Measurements from ENCODE around the gene MIF4GD.
"Not testable (repeated sequence)": the region's sequence is repeated elsewhere in the genome, so short reads cannot be mapped to it uniquely, and the experiment has no call there.

The MIF4GD gene

DNA sequence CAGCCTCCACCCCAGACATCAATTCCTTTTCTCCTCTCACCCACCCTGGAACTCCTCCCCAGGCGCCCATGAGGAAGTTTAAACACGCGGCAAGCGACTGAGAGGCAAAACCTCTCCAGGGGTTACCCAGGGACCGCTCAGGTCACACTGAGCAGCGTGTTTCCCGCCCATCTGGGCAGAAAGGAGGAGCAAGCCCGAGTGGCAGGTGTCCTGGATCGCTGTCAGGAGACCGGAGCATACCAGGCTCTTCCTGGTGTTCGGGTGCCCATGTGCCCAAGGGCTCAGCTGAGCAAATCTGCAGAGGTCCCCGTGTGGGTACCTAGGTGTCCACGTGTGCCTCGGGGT lies 17.7 kb upstream of the MIF4GD start:
- no peak for DNase-seq

DNA sequence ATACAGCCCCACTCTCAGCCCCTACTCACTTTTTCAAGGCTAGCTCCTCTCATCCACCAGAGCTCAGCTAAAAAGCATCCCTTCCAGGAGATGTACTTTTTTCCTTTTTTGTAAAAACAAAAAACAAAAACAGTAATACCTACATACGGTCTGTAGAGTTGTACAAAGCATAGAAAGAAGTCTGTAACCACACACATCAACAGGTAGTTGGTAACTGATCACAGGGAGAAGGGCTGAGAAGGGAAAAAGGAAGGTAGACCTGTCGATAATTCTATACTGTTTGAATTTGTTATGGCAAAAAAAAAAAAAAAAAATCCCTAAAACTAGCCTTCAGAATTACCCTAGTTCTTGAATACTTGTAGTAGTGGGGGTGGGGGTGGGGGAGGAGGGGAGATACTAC lies 17.3 kb upstream of the MIF4GD start:
- no peak for DNase-seq

DNA sequence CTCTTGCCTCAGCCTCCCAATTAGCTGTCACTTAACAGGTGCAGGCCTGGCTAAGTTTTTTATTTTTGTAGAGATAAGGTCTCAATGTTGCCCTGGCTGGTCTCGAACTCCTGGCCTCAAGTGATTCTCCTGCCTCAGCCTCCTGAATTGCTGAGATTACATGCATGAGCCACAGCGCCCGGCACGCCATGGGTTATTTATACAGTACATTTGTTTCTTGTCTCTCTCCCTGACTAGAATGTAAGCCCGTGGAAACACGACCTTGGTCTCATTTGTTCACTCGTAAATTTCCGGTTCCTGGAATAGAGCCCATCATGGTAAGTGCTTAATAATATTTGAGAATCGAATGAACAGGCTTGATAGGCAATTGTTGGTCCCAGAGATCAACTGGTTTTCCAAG lies 16.2 kb upstream of the MIF4GD start:
- no peak for DNase-seq

DNA sequence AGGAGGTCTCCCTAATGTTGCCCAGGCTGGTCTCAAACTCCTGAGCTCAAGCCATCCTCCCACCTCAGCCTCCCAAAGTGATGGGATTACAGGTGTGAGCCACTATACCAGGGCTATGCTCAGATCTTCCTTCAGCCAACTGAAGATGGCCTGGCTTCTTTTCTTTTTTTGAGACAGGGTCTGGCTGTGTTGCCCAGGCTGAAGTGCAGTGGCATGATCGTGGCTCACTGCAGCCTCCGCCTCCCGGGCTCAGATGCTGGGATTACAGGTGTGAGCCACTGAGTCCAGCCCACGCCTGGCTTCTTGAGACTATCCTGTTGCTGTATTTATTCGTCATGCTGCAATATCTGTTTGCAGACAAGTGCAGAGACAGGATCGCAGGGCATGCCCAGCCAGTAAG lies 14.1 kb upstream of the MIF4GD start:
- DNase-seq = no peak

DNA sequence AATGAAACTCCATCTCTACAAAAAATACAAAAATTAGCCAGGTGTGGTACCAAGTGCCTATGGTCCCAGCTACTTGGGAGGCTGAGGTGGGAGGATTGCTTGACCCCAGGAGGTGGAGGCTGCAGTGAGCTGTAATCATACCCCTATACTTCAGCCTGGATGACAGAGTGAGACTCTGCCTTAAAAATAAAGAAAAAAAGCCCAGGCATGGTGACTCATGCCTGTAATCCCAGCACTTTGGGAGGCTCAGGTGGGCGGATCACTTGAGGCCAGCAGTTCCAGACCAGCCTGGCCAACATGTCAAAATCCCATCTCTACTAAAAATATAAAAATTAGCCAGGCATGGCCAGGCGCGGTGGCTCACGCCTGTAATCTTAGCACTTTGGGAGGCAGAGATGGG lies 9.2 kb upstream of the MIF4GD start:
- not testable (repeated sequence) for DNase-seq

DNA sequence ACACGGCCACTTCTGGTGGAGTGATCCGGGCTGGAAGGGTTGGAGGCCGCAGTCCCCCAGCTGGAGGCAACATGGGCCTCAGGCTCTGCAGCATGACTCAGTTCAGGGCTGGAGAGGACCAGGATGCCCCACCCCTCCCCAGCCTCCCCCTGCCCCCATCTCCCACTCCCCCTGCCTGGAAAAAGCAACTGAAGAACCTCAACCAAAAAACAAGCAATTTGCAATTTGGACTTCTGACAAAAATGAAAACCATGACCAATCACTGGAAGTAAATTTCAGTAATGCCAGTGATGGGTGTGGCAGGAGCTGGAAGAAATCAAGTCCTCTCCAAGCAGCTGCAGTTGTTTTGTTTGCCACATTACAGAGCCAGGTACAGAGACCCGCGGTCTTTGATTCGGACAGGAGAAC lies 6.6 kb upstream of the MIF4GD start:
- peak; percentile 64 for DNase-seq

DNA sequence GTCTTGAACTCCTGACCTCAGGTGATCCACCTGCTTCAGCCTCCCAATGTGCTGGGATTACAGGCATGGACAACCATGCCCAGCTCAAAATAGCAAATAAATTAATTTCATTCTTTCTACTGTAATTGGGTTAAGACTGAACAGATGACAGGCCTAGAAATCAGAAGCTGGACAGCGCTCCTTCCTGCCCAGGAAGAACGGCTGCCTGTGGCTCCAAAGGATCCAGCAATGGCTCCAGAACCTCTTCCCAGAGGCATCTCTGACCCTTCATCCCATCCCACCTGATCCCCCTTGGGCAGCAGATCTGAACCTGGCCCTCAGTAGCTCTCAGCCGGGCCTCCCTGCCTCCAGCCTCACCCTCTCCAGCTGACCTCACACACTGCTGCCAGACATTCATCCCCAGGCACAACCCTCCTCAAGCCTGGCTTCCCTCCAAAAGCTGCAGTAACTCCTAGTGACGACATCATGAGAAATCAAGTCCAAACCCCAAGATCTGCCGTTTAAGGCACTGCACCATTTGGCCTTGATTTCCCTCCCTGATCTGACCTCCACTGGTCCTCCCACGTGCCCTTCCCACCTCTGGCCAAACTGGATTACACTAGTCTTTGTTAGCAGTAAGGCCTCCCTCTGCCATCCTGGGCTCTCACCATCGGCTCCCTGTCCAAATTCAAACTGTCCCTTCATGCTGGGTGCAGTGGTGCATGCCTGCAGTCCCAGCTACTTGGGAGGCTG lies 3.1 kb upstream of the MIF4GD start:
- peak; percentile 49 for DNase-seq

DNA sequence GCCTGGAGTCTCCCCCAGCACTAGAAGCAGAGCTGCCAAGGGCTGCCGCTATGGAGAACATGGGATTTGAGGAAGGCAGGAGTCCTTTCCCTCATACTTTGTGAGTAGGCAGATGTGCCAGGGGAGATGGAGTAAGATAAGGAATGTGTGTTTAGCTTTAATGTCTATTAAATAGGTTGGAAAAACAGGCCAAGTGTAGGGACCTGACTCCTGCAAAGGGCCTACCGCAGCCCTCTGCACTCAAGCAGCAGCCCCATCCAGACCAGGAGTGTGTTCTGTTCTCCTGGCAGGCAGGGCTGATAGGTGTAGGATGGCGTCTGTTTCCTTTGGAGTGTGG lies 1.8 kb upstream of the MIF4GD start:
- DNase-seq = no peak

DNA sequence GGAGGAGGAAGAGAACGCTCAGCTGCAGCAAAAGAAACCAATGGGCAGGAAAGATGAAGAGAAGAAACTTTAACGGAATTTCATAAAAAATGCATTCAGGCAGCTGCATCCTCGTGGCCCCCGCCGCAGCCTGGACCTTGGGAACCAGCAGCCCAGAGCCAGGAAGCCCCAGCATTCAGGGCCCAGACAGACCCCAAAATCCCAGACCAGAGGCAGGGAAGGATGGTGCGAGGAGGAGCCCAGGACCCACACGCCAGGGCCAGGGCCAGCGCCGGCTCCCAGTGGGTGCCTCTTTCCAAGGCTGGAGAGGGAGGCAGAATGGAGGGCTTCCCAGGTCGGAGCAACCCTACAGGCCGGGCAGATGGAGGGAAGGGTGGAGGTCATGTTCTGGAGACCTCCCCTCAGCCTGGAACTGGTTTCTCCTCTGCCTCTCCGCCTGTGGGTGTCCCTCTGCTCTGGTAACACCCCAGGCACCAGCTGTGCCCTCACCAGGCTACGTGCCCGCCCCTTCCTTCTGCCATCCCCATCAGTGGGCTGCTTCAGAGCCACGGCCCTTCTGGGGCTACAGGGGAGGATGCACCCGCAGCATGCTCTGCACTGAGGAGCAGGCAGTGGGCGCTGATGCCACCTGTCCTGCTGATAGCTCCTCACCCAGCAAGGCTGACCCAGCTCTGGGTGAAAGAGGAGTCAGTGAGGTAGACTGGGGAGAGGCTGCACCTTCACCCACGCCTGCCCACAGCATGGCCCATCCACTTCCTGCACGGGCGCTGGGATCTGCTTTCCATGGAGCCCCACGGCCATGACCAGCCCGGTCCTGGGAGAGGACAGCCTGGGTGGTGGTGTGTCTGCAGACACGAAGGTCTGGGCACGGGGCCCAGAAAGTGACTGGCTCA lies 1.2 kb upstream of the MIF4GD start:
- DNase-seq = peak; percentile 15

DNA sequence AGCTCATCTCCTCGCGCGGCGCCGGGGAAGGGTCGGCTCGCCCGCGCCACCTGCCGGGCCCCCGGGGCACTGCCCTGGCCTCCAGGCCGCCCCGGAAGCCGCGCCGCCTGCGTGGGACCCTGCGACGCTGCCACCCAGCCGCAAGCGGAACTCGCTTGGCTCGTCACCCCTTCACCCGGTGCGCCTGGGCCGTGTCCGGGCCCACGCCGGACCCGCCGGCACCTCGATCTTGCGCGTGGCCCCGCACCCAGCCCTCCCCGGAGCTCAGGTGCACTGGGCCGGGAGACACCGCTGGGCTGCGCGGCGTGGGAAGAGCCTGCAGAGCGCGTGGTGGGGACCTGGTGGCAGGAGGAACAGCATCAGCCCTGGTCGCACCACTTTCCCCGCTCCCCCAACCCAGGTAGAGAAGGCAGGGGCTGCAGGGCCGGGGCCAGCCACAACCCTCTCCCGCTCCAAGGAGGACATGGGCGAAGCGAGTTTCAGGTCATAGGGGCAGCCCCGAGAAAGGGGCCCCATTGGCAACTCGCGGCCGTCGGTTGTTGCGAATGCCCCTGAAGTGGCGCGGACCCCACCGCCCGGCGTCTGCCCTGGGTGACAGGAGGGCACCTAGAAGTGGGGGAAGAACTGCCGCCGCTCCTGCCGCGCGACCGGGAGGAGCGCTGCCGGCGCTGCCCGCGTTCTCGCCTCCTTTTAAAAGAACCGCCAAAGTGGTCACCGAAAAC lies 363 bp upstream of the MIF4GD start:
- peak; percentile 73 for DNase-seq

DNA sequence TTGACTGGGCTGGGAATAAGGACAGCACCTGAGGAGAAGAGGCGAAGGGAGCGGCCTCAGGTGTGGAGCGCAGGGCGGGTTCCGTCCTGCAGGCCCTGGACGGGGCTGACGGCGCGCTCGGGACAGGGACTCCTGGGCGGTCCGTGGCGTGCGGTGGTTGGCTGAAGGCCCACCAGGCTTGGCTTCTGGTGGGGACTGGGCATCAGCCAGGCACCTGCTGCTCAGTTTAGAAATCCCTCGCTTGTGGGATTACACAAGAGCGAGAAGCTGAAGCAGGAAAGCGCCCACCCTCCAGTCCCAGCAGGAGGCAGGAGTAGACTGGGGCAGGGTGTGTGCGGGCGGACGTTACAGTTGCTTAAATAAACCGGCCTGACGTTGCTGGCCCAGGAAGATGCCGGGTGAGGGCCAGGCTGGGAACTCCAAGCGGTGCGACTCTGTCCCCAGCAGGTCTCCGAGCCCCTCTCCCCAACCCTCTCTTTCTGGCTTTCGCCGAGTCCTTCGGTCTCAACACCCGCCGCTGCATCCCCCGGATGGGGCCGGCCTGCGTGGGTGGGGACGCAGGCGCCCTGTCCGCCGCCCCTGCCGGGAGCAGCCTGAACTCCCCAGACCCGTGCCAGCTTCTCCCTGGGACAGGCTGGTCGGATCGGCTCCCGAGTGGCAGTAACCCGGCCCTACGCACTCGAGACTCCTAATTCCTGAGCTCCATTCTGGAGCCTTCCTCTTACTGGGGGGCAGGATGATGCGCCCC lies 639 bp downstream of the MIF4GD start:
- peak; percentile 57 for DNase-seq

DNA sequence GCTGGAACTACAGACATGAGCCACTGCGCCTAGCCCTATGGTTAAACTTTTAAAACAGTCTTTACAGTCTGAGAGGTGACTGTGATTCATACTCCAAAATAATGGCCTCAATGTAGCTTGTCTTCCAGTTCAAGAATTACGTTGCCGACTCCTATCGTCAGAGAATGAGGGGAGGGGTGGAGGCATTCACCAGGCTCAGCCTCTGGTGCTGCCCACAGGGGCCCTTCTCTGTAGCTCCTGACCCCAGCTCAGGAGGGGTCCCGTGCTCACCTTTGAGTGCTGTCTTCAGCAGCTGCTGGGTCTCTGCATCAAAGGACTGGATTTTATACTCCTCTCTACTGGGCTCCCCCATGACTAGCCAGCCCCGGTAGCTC lies 1.2 kb downstream of the MIF4GD start:
- no peak for DNase-seq

DNA sequence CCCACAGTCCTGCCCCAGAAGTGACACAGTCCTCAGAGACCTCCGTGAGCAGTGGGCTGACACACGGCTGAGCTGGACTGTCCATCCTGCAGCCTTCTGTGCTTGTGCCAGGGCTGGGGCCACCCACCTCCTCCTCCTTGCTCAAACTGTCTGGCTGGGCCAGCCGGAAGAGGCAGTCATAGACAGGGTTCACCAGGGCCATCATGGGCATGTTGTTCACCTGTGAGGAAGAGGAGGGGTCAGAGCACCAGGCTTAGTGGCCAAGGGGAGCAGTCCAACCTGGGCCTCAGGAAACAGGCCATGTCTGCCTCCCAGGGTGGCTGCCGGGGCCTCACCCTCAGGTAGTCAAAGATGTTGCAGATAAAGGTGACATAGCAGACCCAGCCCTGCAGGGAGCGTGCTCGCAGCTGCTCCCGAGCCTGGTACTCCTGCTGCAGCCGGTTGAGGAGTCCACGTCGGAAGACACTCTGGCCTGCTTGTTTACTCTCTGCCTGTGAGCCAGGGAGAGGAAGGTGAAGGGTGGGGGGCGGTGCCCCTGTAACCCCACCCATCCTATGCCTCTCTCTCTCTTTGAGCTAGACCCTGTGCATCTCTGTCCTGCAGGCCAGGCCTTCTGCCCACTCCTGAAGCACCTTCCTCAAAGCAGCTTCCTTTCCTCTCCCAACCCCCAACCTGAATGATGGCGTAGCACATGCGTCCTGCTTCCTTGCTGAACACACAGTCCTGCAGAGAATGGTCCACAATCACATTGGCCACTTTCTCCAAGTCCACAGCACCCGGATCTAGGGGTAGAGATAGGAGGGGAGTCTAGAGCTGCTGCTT lies 3.4 kb downstream of the MIF4GD start:
- DNase-seq = no peak

DNA sequence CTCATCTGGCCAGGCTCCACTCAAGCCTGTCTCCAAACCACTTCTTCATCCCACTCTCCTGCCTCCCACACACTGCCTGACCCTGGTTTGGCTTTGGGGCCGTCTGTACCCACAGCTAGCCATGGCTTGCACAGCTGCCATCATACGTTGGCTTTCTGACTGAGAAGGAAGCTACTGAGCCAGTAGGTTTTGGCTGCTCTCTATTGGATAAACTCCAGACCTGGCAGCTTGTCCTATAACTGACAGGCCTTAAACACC lies 3.9 kb downstream of the MIF4GD start:
- DNase-seq = no peak

DNA sequence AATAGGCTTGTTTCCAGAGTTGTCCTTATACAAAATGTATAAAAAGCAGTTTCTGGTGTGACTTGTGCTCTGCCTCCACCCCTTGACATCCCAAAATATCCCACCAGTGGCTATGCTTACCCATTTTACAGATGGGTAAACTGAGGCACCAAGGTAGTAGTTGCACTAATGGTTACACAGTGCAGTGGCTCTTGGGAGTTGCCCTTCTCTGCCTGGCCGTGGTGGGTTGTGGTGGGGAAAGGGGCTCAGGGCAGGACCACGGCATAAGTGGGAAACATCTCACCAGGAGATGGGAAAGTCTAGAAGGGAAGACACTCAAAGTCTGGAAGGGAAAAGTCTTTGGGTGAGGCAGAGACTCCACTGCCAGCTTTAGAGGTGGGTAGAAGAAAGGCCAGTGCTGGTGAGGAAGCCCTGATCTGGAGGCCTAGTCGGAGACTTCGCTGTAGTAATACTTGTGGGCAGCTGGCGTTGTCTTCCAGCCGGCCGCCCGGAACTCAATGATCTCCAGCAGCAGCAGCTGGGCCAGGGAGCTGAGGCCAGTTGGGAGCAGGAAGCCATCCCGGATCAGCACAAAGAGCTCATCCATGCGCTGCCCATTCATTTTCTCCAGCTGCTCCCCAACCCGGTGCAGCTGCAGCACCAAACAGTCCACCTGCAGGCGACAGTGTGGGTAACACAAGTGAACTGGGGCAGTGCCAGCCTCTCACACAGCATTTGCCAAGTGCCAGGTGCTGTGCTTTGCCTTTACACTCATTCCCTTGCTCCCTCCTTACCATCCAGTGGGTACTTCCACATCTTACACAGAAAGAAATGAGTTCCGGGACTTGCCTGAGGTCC lies 4.5 kb downstream of the MIF4GD start:
- DNase-seq = no peak

DNA sequence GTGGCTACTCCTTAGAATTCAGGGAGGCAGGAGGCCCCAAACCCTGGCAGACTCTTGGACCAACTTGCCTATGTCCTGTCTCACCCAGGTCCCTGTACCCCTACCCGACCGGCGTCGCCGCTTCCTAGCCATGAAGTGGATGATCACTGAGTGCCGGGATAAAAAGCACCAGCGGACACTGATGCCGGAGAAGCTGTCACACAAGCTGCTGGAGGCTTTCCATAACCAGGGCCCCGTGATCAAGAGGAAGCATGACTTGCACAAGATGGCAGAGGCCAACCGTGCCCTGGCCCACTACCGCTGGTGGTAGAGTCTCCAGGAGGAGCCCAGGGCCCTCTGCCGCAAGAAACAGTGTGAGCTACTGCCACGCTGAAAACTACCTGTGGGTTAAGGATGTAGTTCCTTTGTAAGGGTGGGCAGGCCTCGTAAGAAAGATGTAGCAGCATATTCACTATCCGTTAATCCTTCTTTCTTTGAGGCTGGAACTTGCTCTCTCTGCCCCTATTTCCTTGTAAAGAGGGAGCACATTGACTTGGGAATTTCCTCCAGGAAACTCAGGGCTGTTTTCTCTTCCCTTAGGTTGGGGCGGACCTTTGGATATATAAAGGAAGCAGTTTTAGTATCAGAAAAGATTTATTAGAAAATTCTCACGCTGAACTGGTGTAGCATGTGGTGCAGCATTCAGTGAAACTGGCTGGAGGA lies 5.3 kb downstream of the MIF4GD start:
- DNase-seq = no peak

DNA sequence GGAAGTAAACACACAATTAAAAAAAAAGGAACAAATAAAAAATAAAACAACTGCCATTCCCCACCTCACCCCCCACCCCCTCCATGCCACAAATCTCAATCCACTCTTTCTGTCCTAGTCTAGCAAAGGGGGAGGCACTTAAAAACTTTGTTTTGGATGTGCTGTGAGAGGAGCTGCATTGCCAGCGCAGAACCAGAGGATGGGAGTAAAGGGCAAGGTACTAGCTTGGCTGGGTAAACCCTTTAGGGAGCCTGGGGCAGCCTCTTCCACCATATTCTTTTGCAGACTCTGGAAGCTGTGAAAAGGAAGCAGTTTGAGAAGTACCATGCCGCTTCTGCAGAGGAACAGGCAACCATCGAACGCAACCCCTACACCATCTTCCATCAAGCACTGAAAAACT lies 8.0 kb downstream of the MIF4GD start:
- no peak for DNase-seq

DNA sequence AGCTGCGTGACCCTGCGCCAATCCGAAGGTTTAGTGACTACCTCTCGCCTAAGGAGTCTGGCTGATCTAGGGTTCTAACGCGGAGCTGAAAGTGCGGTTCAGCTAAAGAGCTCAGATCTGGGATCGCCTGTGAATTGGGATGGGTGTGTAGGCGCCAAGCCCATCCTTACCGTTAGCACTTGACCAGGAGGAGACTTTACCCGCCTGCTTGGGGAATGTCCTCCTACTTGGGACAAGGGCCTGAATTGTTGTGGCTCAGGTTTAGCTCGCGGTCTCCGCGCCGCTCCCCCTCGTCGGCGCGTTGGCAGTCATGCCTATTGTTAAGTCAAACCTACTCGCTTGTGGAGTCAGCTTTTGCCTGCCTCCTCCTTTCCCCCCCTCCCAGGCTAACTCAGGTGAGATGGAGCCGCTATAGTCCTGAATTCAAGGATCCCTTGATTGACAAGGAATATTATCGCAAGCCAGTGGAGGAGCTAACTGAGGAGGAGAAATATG lies 8.9 kb downstream of the MIF4GD start:
- no peak for DNase-seq

DNA sequence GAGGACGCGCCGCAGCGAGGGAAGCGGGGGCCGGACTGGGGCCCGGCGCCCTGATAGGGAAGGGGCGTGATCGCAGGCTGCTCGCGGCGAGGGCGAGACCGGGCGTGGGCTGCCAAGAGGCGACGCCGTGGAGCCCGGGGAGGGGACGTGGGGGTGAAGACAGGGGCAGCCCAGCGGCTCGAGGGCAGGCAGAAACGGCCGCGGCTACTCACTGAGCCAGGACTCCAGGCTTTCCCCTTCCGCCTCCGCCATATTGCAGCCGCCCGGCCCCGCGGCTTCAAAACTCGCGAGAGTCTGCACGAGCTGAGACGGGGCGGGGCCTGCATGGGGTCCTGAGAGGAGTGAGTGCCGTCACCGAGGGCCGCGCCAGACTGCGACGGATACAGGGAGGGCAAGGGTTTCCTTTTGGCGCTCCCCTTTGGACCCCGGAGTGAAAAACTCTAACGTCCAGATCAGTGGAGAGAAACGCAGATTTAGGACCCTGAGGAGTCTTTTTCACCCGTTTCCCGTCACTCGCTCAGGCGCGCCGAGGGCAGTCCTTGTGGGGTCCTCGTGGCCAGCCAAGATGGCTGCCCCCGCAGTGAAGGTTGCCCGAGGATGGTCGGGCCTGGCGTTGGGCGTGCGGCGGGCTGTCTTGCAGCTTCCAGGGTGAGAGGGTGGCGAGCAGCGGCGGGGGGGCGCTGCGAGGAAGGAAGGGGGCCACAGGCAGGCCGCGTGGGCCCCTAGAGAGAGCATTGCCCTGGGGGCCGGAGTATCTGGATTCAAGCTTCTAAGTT lies 9.5 kb downstream of the MIF4GD start, which contains the start of the genes GGA3 and MRPS7:
GGA3 (minus strand) TSS at position 271 of the 776 bp plus-strand sequence; CDS start at position 252, 19 bp downstream.
MRPS7 (plus strand) TSS at position 544 of the 776 bp plus-strand sequence; CDS start at position 566, 22 bp downstream.
- DNase-seq = peak; percentile 95

Measured in fibroblast of skin of scalp (primary cell).